ENCODE measurements around the gene SPHK2.
A peak's percentile ranks its signal among the peaks of the same experiment; 100 is the strongest.
"Not testable (repeated sequence)": the region's sequence is repeated elsewhere in the genome, so short reads cannot be mapped to it uniquely, and the experiment has no call there.

The SPHK2 gene

GRCh38 chr19:48660852-48661710 is 41.8 kb downstream of the SPHK2 start:
- DNase-seq (ENCODE audit: low spot score), result peak; percentile 93

- no peak for DNase-seq (ENCODE audit: low spot score)
Measured at GRCh38 chr19:48661711-48662090, 42.4 kb downstream of the SPHK2 start.

- DNase-seq (ENCODE audit: low spot score), result no peak
Measured at GRCh38 chr19:48663667-48664066, 44.4 kb downstream of the SPHK2 start.

- DNase-seq (ENCODE audit: low spot score), result no peak
Measured at GRCh38 chr19:48664476-48664875, 45.2 kb downstream of the SPHK2 start.

- no peak for DNase-seq (ENCODE audit: low spot score)
Measured at GRCh38 chr19:48665786-48666185, 46.5 kb downstream of the SPHK2 start.

- DNase-seq (ENCODE audit: low spot score), result no peak
Measured at GRCh38 chr19:48668332-48668731, 49.0 kb downstream of the SPHK2 start.

GRCh38 chr19:48668761-48669160 is 49.5 kb downstream of the SPHK2 start:
- no peak for DNase-seq (ENCODE audit: low spot score)

GRCh38 chr19:48669903-48670668 is 50.8 kb downstream of the SPHK2 start:
- no peak for DNase-seq (ENCODE audit: low spot score)

- DNase-seq (ENCODE audit: low spot score), result no peak
Measured at GRCh38 chr19:48670699-48671445, 51.6 kb downstream of the SPHK2 start.

- DNase-seq (ENCODE audit: low spot score), result no peak
Measured at GRCh38 chr19:48671446-48671995, 52.2 kb downstream of the SPHK2 start.

GRCh38 chr19:48672994-48673393 is 53.7 kb downstream of the SPHK2 start, which contains the start of gene NTN5:
Gene NTN5, minus strand, starts transcription at chr19:48673017. Its CDS starts 2,031 bp downstream, at chr19:48670986.
- DNase-seq (ENCODE audit: low spot score), result no peak

GRCh38 chr19:48673436-48674100 is 54.3 kb downstream of the SPHK2 start:
- no peak for DNase-seq (ENCODE audit: low spot score)

GRCh38 chr19:48674216-48674809 is 55.0 kb downstream of the SPHK2 start:
- no peak for DNase-seq (ENCODE audit: low spot score)

GRCh38 chr19:48674921-48675824 is 55.9 kb downstream of the SPHK2 start:
- peak; percentile 95 for DNase-seq (ENCODE audit: low spot score)

- no peak for DNase-seq (ENCODE audit: low spot score)
Measured at GRCh38 chr19:48676487-48676886, 57.2 kb downstream of the SPHK2 start.

- DNase-seq (ENCODE audit: low spot score), result no peak
Measured at GRCh38 chr19:48676887-48677286, 57.6 kb downstream of the SPHK2 start.

- DNase-seq (ENCODE audit: low spot score), result no peak
Measured at GRCh38 chr19:48678201-48678600, 58.9 kb downstream of the SPHK2 start.

GRCh38 chr19:48680006-48680405 is 60.7 kb downstream of the SPHK2 start:
- DNase-seq (ENCODE audit: low spot score), result not testable (repeated sequence)
